ENCODE data around the gene LAMB3. TPM values are rescaled to one million over a fixed set of nuclear protein-coding genes. Genes with fewer than 3 reads are reported as not detected.

LAMB3 gene
- total RNA-seq, 1 donor from 2014 or later, result 4.2 TPM

- Histone ChIP-seq H3K36me3 (ENCODE audit: insufficient read depth, low read length) (no peaks in the 10 kb centered on the region), H3K4me3 (ENCODE audit: insufficient read depth, low read depth, low read length) (no peak overlapping the region), H3K9me3 (ENCODE audit: insufficient read depth, low read depth, low read length) (no peaks in the 10 kb centered on the region), H3K4me1 (ENCODE audit: insufficient read depth, low read length) (peaks cover 15% of the 10 kb centered on the region), H3K27ac (ENCODE audit: low read depth, low read length) (no peak overlapping the region), H3K4me2 (ENCODE audit: low read length) (no peak overlapping the region), H3K27me3 (ENCODE audit: insufficient read depth, low read length) (no peaks in the 10 kb centered on the region), H2AFZ (ENCODE audit: low read depth, low read length) (no peak overlapping the region), H3K79me2 (ENCODE audit: insufficient read depth, low read length) (no peaks in the 10 kb centered on the region), H3K9ac (ENCODE audit: low read length) (no peak overlapping the region), H4K20me1 (ENCODE audit: insufficient read depth, low read length) (no peaks in the 10 kb centered on the region)
- Mint-ChIP-seq H3K27ac (ENCODE audit: unreplicated experiment) (no peak overlapping the region), H3K36me3 (ENCODE audit: low read depth, unreplicated experiment) (peaks cover under 1% of the 10 kb centered on the region), H3K4me1 (ENCODE audit: low read depth, unreplicated experiment) (peaks cover 17% of the 10 kb centered on the region), H3K4me3 (ENCODE audit: unreplicated experiment) (no peak overlapping the region), H3K9me3 (ENCODE audit: unreplicated experiment) (peaks cover 2% of the 10 kb centered on the region), H3K27me3 (ENCODE audit: low read depth, unreplicated experiment) (peaks cover 17% of the 10 kb centered on the region)
- no peak for DNase-seq (ENCODE audit: low read depth)
- FAIRE-seq, result no peak
- no peak for TF ChIP-seq CTCF (IDR thresholded peaks at IDR 0.05; ENCODE audit: insufficient read depth, low read depth, low read length)
These were observed 21.6 kb downstream of the LAMB3 start for GRCh38 chr1:209630383-209631225.

- Histone ChIP-seq H3K79me2 (ENCODE audit: insufficient read depth, low read length) (no peaks in the 10 kb centered on the region), H2AFZ (ENCODE audit: low read depth, low read length) (no peak overlapping the region), H3K27me3 (ENCODE audit: insufficient read depth, low read length) (no peaks in the 10 kb centered on the region), H3K9ac (ENCODE audit: low read length) (no peak overlapping the region), H3K9me3 (ENCODE audit: insufficient read depth, low read depth, low read length) (no peaks in the 10 kb centered on the region), H4K20me1 (ENCODE audit: insufficient read depth, low read length) (no peaks in the 10 kb centered on the region), H3K27ac (ENCODE audit: low read depth, low read length) (no peak overlapping the region), H3K36me3 (ENCODE audit: insufficient read depth, low read length) (no peaks in the 10 kb centered on the region), H3K4me3 (ENCODE audit: insufficient read depth, low read depth, low read length) (no peak overlapping the region), H3K4me1 (ENCODE audit: insufficient read depth, low read length) (peaks cover 23% of the 10 kb centered on the region), H3K4me2 (ENCODE audit: low read length) (no peak overlapping the region)
- H3K36me3 Mint-ChIP-seq (ENCODE audit: low read depth, unreplicated experiment), result no peaks in the 10 kb centered on the region
- H3K4me1 Mint-ChIP-seq (ENCODE audit: low read depth, unreplicated experiment), result peaks cover 25% of the 10 kb centered on the region
- H3K27me3 Mint-ChIP-seq (ENCODE audit: low read depth, unreplicated experiment), result peaks cover 17% of the 10 kb centered on the region
- FAIRE-seq (no peak), DNase-seq (ENCODE audit: low read depth) (no peak)
- TF ChIP-seq EZH2 (IDR thresholded peaks at IDR 0.05; ENCODE audit: insufficient read depth, low read length), result no peak
- no peak for TF ChIP-seq CTCF (IDR thresholded peaks at IDR 0.05; ENCODE audit: insufficient read depth, low read depth, low read length)
- no peak overlapping the region for H3K4me3 Mint-ChIP-seq (ENCODE audit: unreplicated experiment)
- no peak overlapping the region for H3K27ac Mint-ChIP-seq (ENCODE audit: unreplicated experiment)
- peaks cover 2% of the 10 kb centered on the region for H3K9me3 Mint-ChIP-seq (ENCODE audit: unreplicated experiment)
These were observed 22.4 kb downstream of the LAMB3 start for GRCh38 chr1:209629621-209630382.

All from astrocyte (in vitro differentiated cells and primary cell).